Lower leg skin (tissue), 4 donors: ENCODE results near the gene EPS8L3. TPM values are rescaled to one million over a fixed set of nuclear protein-coding genes. Genes with fewer than 3 reads are reported as not detected.
"Not testable (repeated sequence)": the region's sequence is repeated elsewhere in the genome, so short reads cannot be mapped to it uniquely, and the experiment has no call there.

ENCODE experiments used
- DNase-seq, 2 donors: peaks; one replicate each; pipeline ENCODE4 v3.0.0-alpha.2; 2019; ENCODE audit warnings: low spot score in 2 of 2
- H3K4me3 ChIP-seq: fragments of 200-600 bp; sonication (generic); 2 replicates; pipeline ENCODE4 v1.5.1; 2017; ENCODE audit warnings: mild to moderate bottlenecking, low read depth; ENCODE audit not compliant: poor library complexity, severe bottlenecking
- CTCF ChIP-seq, 3 donors: fragments of 450-650 bp; IDR thresholded peaks; one replicate each; pipeline ENCODE4 v1.5.1; 2016; ENCODE audit warnings: antibody characterized with exemption in 3 of 3, mild to moderate bottlenecking in 3 of 3, moderate library complexity in 2 of 3
- POLR2A ChIP-seq, 2 donors: fragments of 450-650 bp; IDR thresholded peaks; one replicate each; pipeline ENCODE4 v1.6.1; 2016 to 2017; ENCODE audit warnings: antibody characterized with exemption in 2 of 2, mild to moderate bottlenecking in 1 of 2, moderate library complexity in 1 of 2
- WGBS, 2 donors: methylation state at CpG; one replicate each; pipeline ENCODE4 v1.1.5; 2018; 5-methylcytosine and 5-hydroxymethylcytosine counted together
- intact Hi-C: fragments of 100-400 bp; cut with DNase I; formaldehyde crosslinking; loops from one replicate; pipeline ENCODE4 v1.15.0; 2023; ENCODE audit warnings: low total_unique reads
- total RNA-seq, 4 donors: library from RNA; depleted of rRNA; stranded (reverse); fragments of >200 nt; gene quantifications; one replicate each; pipeline ENCODE4 v1.1.0, GENCODE V29; 2016

The EPS8L3 gene
- total RNA-seq, 4 donors from 2014 or later, result not detected

- H3K4me3 ChIP-seq, result no peak overlapping the region
- 68 to 80% methylated on average over 8 of the region's 8 CpGs for WGBS, 2 donors
- DNase-seq, result no peak
- intact Hi-C loops, result no loop called here
- TF ChIP-seq CTCF (IDR thresholded peaks at IDR 0.05), result no peak
- TF ChIP-seq POLR2A (IDR thresholded peaks at IDR 0.05), result no peak
These were observed 59.5 kb downstream of the EPS8L3 start for GRCh38 chr1:109704173-109704572.

GRCh38 chr1:109702940-109703339 is 60.8 kb downstream of the EPS8L3 start:
- DNase-seq, H3K4me3 ChIP-seq, intact Hi-C loops: not testable (repeated sequence)
- 82 to 84% methylated on average over 3 of the region's 3 CpGs for WGBS, 2 donors

Other genes starting within 250 kb of the EPS8L3 start
- 1 to 10 TPM in 1 of 4 donors, not detected in 3; 1.0 TPM for gene GPR61, start 224.1 kb downstream of the EPS8L3 start, total RNA-seq
- 10 to 100 TPM in 3 of 4 donors, 1 to 10 TPM in 1; 8.5 to 13.2 (median 10.7) TPM for gene GNAI3, start 215.3 kb downstream of the EPS8L3 start, total RNA-seq
- not detected for gene GNAT2, start 144.3 kb downstream of the EPS8L3 start, total RNA-seq
- 10 to 100 TPM; 30.9 to 62.1 (median 40.7) TPM for gene AMPD2, start 144.1 kb downstream of the EPS8L3 start, total RNA-seq
- gene GSTM4, start 107.8 kb downstream of the EPS8L3 start, total RNA-seq, result 10 to 100 TPM; 13.4 to 23.3 (median 19.1) TPM
- 100 to 1,000 TPM in 1 of 4 donors, 10 to 100 TPM in 3; 48.1 to 183 (median 57.2) TPM for gene GSTM2, start 95.9 kb downstream of the EPS8L3 start, total RNA-seq
- gene GSTM1, start 76.1 kb downstream of the EPS8L3 start, total RNA-seq, result 10 to 100 TPM in 2 of 4 donors, not detected in 2; 26.1 to 60.4 TPM
- 1 to 10 TPM in 3 of 4 donors, under 1 TPM in 1; 0.23 to 2.2 (median 1.5) TPM for gene GSTM5, start 51.7 kb downstream of the EPS8L3 start, total RNA-seq
- gene GSTM3, start 22.9 kb downstream of the EPS8L3 start, total RNA-seq, result 100 to 1,000 TPM in 3 of 4 donors, 10 to 100 TPM in 1; 68.7 to 213 (median 137) TPM
- 10 to 100 TPM in 3 of 4 donors, 1 to 10 TPM in 1; 9.7 to 41.9 (median 22.0) TPM for gene CSF1, start 146.9 kb upstream of the EPS8L3 start, total RNA-seq
- 10 to 100 TPM; 42.3 to 54.4 (median 47.8) TPM for gene AHCYL1, start 220.8 kb upstream of the EPS8L3 start, total RNA-seq